Measurements from ENCODE around the gene IFRD2. TPM values are rescaled to one million over a fixed set of nuclear protein-coding genes. Genes with fewer than 3 reads are reported as not detected.
"Not testable (repeated sequence)": the region's sequence is repeated elsewhere in the genome, so short reads cannot be mapped to it uniquely, and the experiment has no call there.

IFRD2 gene
- total and polyA plus RNA-seq, 2 experiments from 2014 or later, result 80.8 to 91.5 TPM

- ATAC-seq, result peak; percentile 35
- peaks cover 44% of the 10 kb centered on the region for H3K4me1 Mint-ChIP-seq
- Histone ChIP-seq H3K27me3 (ENCODE audit: insufficient read depth) (peaks cover 52% of the 10 kb centered on the region), H3K36me3 (ENCODE audit: insufficient read depth) (no peaks in the 10 kb centered on the region), H3K79me2 (replicated peaks; ENCODE audit: insufficient read depth) (no peaks in the 10 kb centered on the region), H3K9me2 (ENCODE audit: insufficient read depth) (no peaks in the 10 kb centered on the region), H2AFZ (peak overlapping the region; percentile 85; the same call in 1 of the 2 replicates), H3K4me2 (peak overlapping the region; percentile 75), H4K20me1 (replicated peaks; ENCODE audit: insufficient read depth) (no peaks in the 10 kb centered on the region), H3K4me1 (ENCODE audit: insufficient read depth) (peaks cover 17% of the 10 kb centered on the region), H3K27ac (ENCODE audit: low read depth) (no peak overlapping the region), H3F3A (replicated peaks; ENCODE audit: low read depth) (peaks cover 12% of the 10 kb centered on the region; the same call in 1 of the 2 replicates), H3K4me3 (peak overlapping the region; percentile 53)
- H3K36me3 Mint-ChIP-seq (ENCODE audit: low read depth), result no peaks in the 10 kb centered on the region
- no peak overlapping the region for H3K27ac Mint-ChIP-seq
- peak; percentile 26; the same call in 1 of the 2 replicates for TF ChIP-seq CREB1 (CRISPR knock-in tag; IDR thresholded peaks at IDR 0.05; ENCODE audit: low read depth)
- TF ChIP-seq EZH2phosphoT487 (IDR thresholded peaks at IDR 0.05; ENCODE audit: unreplicated experiment), result no peak
- peak; percentile 89 to 100 for TF ChIP-seq CTCF (conservative IDR thresholded peaks at IDR 0.05; ENCODE audit: low read depth in 2 of 2)
- peak; percentile 90 for DNase-seq (ENCODE audit: low spot score)
- peaks cover 55% of the 10 kb centered on the region for H3K27me3 Mint-ChIP-seq (ENCODE audit: insufficient read depth, low read depth, poor library complexity)
- H3K9me3 Mint-ChIP-seq, result no peaks in the 10 kb centered on the region
- H3K4me3 Mint-ChIP-seq, result peak overlapping the region; percentile 64
Measured at GRCh38 chr3:50272911-50273688, 19.1 kb downstream of the IFRD2 start.

GRCh38 chr3:50272538-50272910 is 19.7 kb downstream of the IFRD2 start:
- peaks cover 23% of the 10 kb centered on the region for H3K4me1 ChIP-seq (ENCODE audit: insufficient read depth)
- not testable (repeated sequence) for H3K4me2 ChIP-seq; H3K27ac Mint-ChIP-seq; H3K27ac ChIP-seq (ENCODE audit: low read depth); H3K4me3 ChIP-seq; H3K36me3 ChIP-seq (ENCODE audit: insufficient read depth); H2AFZ ChIP-seq; H3K9me2 ChIP-seq (ENCODE audit: insufficient read depth); H4K20me1 ChIP-seq (replicated peaks; ENCODE audit: insufficient read depth); H3K36me3 Mint-ChIP-seq (ENCODE audit: low read depth); H3K9me3 Mint-ChIP-seq; DNase-seq (ENCODE audit: low spot score); ATAC-seq; H3K79me2 ChIP-seq (replicated peaks; ENCODE audit: insufficient read depth)
- peak overlapping the region; percentile 64; the same call in 1 of the 3 replicates for H3K4me3 Mint-ChIP-seq
- H3K27me3 ChIP-seq (ENCODE audit: insufficient read depth), result peaks cover 46% of the 10 kb centered on the region
- peaks cover 12% of the 10 kb centered on the region; the same call in 1 of the 2 replicates for H3F3A ChIP-seq (replicated peaks; ENCODE audit: low read depth)
- peaks cover 52% of the 10 kb centered on the region for H3K27me3 Mint-ChIP-seq (ENCODE audit: insufficient read depth, low read depth, poor library complexity)
- peaks cover 49% of the 10 kb centered on the region for H3K4me1 Mint-ChIP-seq

GRCh38 chr3:50271314-50271936 is 20.8 kb downstream of the IFRD2 start:
- Histone ChIP-seq H3K36me3 (ENCODE audit: insufficient read depth) (no peaks in the 10 kb centered on the region), H3F3A (replicated peaks; ENCODE audit: low read depth) (peaks cover 5% of the 10 kb centered on the region; the same call in 1 of the 2 replicates), H3K27me3 (ENCODE audit: insufficient read depth) (peaks cover 35% of the 10 kb centered on the region), H3K9me2 (ENCODE audit: insufficient read depth) (no peaks in the 10 kb centered on the region), H3K4me3 (no peak overlapping the region), H3K27ac (ENCODE audit: low read depth) (no peak overlapping the region), H4K20me1 (replicated peaks; ENCODE audit: insufficient read depth) (no peaks in the 10 kb centered on the region), H3K79me2 (replicated peaks; ENCODE audit: insufficient read depth) (no peaks in the 10 kb centered on the region), H3K4me2 (no peak overlapping the region), H3K4me1 (ENCODE audit: insufficient read depth) (peaks cover 34% of the 10 kb centered on the region), H2AFZ (no peak overlapping the region)
- Mint-ChIP-seq H3K36me3 (ENCODE audit: low read depth) (no peaks in the 10 kb centered on the region), H3K4me1 (peaks cover 58% of the 10 kb centered on the region), H3K9me3 (no peaks in the 10 kb centered on the region), H3K27ac (no peak overlapping the region), H3K27me3 (ENCODE audit: insufficient read depth, low read depth, poor library complexity) (peaks cover 45% of the 10 kb centered on the region), H3K4me3 (no peak overlapping the region; the same call in 2 of the 3 replicates)
- ATAC-seq (no peak), DNase-seq (ENCODE audit: low spot score) (no peak)
- no peak for TF ChIP-seq JUNB (IDR thresholded peaks at IDR 0.05; ENCODE audit: unreplicated experiment)
- TF ChIP-seq, protein P1, sequence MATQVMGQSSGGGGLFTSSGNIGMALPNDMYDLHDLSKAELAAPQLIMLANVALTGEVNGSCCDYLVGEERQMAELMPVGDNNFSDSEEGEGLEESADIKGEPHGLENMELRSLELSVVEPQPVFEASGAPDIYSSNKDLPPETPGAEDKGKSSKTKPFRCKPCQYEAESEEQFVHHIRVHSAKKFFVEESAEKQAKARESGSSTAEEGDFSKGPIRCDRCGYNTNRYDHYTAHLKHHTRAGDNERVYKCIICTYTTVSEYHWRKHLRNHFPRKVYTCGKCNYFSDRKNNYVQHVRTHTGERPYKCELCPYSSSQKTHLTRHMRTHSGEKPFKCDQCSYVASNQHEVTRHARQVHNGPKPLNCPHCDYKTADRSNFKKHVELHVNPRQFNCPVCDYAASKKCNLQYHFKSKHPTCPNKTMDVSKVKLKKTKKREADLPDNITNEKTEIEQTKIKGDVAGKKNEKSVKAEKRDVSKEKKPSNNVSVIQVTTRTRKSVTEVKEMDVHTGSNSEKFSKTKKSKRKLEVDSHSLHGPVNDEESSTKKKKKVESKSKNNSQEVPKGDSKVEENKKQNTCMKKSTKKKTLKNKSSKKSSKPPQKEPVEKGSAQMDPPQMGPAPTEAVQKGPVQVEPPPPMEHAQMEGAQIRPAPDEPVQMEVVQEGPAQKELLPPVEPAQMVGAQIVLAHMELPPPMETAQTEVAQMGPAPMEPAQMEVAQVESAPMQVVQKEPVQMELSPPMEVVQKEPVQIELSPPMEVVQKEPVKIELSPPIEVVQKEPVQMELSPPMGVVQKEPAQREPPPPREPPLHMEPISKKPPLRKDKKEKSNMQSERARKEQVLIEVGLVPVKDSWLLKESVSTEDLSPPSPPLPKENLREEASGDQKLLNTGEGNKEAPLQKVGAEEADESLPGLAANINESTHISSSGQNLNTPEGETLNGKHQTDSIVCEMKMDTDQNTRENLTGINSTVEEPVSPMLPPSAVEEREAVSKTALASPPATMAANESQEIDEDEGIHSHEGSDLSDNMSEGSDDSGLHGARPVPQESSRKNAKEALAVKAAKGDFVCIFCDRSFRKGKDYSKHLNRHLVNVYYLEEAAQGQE (IDR thresholded peaks at IDR 0.05; ENCODE audit: unreplicated experiment), result no peak
- no peak for TF ChIP-seq NANOG (IDR thresholded peaks at IDR 0.05; ENCODE audit: borderline replicate concordance)

Data from GM23338 (cell line).